Hepatocyte (in vitro differentiated cells): ENCODE data around the gene VPS52. TPM values are rescaled to one million over a fixed set of nuclear protein-coding genes. Genes with fewer than 3 reads are reported as not detected.
A peak's percentile ranks its signal among the peaks of the same experiment; 100 is the strongest.

Experiments used
- DNase-seq: peaks from one replicate; pipeline ENCODE4 v3.0.0-alpha.2; 2016; ENCODE audit warnings: low spot score
- H2AFZ ChIP-seq: fragments of 200-600 bp; sonication (generic); 2 replicates; pipeline ENCODE4 v1.6.0; 2016; ENCODE audit warnings: antibody characterized with exemption, mild to moderate bottlenecking
- H3K27ac ChIP-seq: fragments of 200-600 bp; sonication (generic); 2 replicates; pipeline ENCODE4 v1.5.1; 2016; ENCODE audit warnings: mild to moderate bottlenecking
- H3K27me3 ChIP-seq: fragments of 200-600 bp; sonication (generic); 2 replicates; pipeline ENCODE4 v1.6.1; 2016
- H3K36me3 ChIP-seq: fragments of 200-600 bp; sonication (generic); replicated peaks from 2 replicates; pipeline ENCODE4 v1.5.1; 2016; ENCODE audit warnings: low read depth; ENCODE audit not compliant: insufficient read depth
- H3K4me1 ChIP-seq: fragments of 200-600 bp; sonication (generic); 2 replicates; pipeline ENCODE4 v1.5.1; 2016; ENCODE audit warnings: mild to moderate bottlenecking, moderate library complexity; ENCODE audit not compliant: insufficient read depth
- H3K4me2 ChIP-seq: fragments of 200-600 bp; sonication (generic); 2 replicates; pipeline ENCODE4 v1.6.0; 2016
- H3K4me3 ChIP-seq: fragments of 200-600 bp; sonication (generic); 2 replicates; pipeline ENCODE4 v1.5.1; 2016; ENCODE audit warnings: mild to moderate bottlenecking
- H3K79me2 ChIP-seq: fragments of 200-600 bp; sonication (generic); 2 replicates; pipeline ENCODE4 v1.6.0; 2017; ENCODE audit warnings: mild to moderate bottlenecking
- H3K9me2 ChIP-seq: fragments of 200-600 bp; sonication (generic); replicated peaks from 2 replicates; pipeline ENCODE4 v1.6.0; 2017; ENCODE audit warnings: mild to moderate bottlenecking; ENCODE audit not compliant: insufficient read depth
- H3K9me3 ChIP-seq: fragments of 200-600 bp; sonication (generic); 2 replicates; pipeline ENCODE4 v1.5.1; 2016; ENCODE audit warnings: low read depth, mild to moderate bottlenecking
- H4K20me1 ChIP-seq: fragments of 200-600 bp; sonication (generic); 2 replicates; pipeline ENCODE4 v1.6.0; 2016; ENCODE audit warnings: mild to moderate bottlenecking; ENCODE audit not compliant: insufficient read depth, poor library complexity, severe bottlenecking
- EZH2 ChIP-seq: fragments of 200-600 bp; sonication (generic); IDR thresholded peaks from 2 replicates; pipeline ENCODE4 v1.6.1; 2016; ENCODE audit warnings: antibody characterized with exemption, mild to moderate bottlenecking, borderline replicate concordance
- EZH2phosphoT487 ChIP-seq: fragments of 200-600 bp; sonication (generic); IDR thresholded peaks from one replicate; pipeline ENCODE4 v1.6.1; 2018; ENCODE audit warnings: antibody characterized with exemption, mild to moderate bottlenecking, low read depth, moderate library complexity; ENCODE audit not compliant: unreplicated experiment, severe bottlenecking
- WGBS: methylation state at CpG from one replicate; pipeline ENCODE4 v1.1.6; 2016; ENCODE audit warnings: low lambda C conversion rate; ENCODE audit errors: missing lambda C conversion rate; 5-methylcytosine and 5-hydroxymethylcytosine counted together
- polyA plus RNA-seq: library from polyadenylated mRNA; unstranded; fragments of >200 nt; fragmentation: Nextera tagmentation; extraction: Ambion mirVana; gene quantifications from 2 replicates; pipeline ENCODE4 v1.2.1, GENCODE V29; 2016
- total RNA-seq: library from RNA; depleted of rRNA; stranded (reverse); fragments of >200 nt; gene quantifications from 2 replicates; pipeline ENCODE4 v1.2.3, GENCODE V29; 2014
- TF ChIP-seq, protein P1 (sequence below): fragments of 200-600 bp; sonication (generic); IDR thresholded peaks from 2 replicates; pipeline ENCODE4 v1.5.1; 2016; ENCODE audit warnings: antibody characterized with exemption, mild to moderate bottlenecking; ENCODE audit not compliant: poor library complexity

The VPS52 gene
- total and polyA plus RNA-seq, 2 experiments from 2014 or later, result 42.5 to 43.2 TPM

DNA sequence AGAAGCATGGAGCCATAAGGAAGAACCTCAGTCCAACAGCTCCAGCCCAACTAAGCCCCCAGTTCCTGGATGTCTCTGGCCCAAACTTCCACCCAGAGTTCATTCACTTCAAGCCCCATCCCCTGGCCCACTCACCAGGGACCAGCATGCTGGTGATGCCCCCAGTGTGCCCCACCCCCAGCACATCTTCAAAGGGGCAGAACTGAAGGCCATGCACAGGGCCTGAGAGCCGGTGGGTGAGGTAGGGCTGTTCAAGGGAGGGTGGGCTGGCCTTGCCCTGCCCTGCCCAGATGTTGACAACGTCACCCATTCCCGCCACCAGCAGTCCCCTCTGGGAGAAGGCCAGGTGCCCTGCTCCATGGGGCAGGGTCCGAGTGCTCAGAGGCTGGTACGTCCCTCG, 8.9 kb upstream of the VPS52 start:
- Histone ChIP-seq H4K20me1 (peaks cover 11% of the 10 kb centered on the region), H3K27me3 (no peaks in the 10 kb centered on the region), H3K27ac (no peak overlapping the region), H3K36me3 (no peaks in the 10 kb centered on the region), H3K4me2 (no peak overlapping the region), H2AFZ (no peak overlapping the region), H3K9me3 (no peaks in the 10 kb centered on the region), H3K79me2 (peaks cover 2% of the 10 kb centered on the region), H3K9me2 (no peaks in the 10 kb centered on the region), H3K4me1 (peaks cover 21% of the 10 kb centered on the region), H3K4me3 (no peak overlapping the region)
- 93% methylated on average over 6 of the region's 6 CpGs for WGBS
- no peak for TF ChIP-seq EZH2
- no peak for TF ChIP-seq EZH2phosphoT487
- TF ChIP-seq, protein P1, sequence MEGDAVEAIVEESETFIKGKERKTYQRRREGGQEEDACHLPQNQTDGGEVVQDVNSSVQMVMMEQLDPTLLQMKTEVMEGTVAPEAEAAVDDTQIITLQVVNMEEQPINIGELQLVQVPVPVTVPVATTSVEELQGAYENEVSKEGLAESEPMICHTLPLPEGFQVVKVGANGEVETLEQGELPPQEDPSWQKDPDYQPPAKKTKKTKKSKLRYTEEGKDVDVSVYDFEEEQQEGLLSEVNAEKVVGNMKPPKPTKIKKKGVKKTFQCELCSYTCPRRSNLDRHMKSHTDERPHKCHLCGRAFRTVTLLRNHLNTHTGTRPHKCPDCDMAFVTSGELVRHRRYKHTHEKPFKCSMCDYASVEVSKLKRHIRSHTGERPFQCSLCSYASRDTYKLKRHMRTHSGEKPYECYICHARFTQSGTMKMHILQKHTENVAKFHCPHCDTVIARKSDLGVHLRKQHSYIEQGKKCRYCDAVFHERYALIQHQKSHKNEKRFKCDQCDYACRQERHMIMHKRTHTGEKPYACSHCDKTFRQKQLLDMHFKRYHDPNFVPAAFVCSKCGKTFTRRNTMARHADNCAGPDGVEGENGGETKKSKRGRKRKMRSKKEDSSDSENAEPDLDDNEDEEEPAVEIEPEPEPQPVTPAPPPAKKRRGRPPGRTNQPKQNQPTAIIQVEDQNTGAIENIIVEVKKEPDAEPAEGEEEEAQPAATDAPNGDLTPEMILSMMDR, result no peak
- DNase-seq, result no peak

DNA sequence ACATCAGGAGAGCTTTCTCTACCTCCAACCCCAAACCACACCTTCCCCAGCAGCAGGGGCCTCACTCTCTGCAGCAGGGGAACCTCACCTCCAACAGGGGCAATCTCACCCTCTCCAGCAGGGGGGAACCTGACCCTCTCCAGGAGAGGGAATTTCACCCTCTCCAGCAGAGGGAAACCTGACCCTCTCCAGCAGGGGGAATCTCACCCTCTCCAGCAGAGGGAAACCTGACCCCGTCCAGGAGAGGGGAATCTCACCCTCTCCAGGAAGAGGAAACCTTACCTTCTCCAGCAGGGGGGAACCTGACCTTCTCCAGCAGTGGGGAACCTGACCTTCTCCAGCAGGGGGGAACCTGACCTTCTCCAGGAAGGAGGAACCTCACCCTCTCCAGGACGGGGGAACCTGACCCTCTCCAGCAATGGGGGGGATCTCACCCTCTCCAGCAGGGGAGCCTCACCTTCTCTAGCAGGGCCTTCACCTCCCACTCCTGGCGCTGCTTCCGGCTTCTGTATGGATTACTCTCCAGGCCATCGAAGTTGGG, 8.4 kb upstream of the VPS52 start:
- WGBS, result 75% methylated on average over 4 of the region's 5 CpGs
- Histone ChIP-seq H3K9me2 (no peaks in the 10 kb centered on the region), H3K9me3 (no peaks in the 10 kb centered on the region), H3K36me3 (no peaks in the 10 kb centered on the region), H3K4me2 (no peak overlapping the region), H4K20me1 (peaks cover 16% of the 10 kb centered on the region), H2AFZ (no peak overlapping the region), H3K79me2 (peaks cover 7% of the 10 kb centered on the region), H3K4me1 (peaks cover 26% of the 10 kb centered on the region), H3K27ac (no peak overlapping the region), H3K27me3 (no peaks in the 10 kb centered on the region), H3K4me3 (no peak overlapping the region)
- TF ChIP-seq EZH2, result no peak
- TF ChIP-seq, protein P1, result peak; percentile 50
- DNase-seq, result peak; percentile 74

DNA sequence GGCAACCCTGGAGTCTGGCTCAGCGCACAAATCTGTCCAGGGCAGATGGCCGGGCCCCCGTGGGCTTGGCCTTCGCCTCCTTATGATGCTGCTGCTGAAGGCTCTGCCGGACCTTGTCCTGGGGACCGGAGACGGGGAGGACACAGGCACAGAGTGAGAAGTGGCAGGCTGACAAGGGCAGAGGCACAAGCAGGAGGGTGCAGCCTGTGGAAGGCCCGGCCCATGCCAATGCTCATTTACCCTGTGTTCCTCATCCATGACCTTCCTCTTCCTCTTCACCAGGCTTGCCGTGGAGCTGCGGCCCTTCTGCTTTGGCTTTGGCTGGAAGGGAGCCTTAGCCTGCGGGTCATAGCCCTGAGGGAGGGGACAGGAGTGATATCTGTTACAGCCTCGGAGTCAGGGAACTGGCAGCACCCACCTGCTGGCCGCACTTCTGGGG, 7.6 kb upstream of the VPS52 start:
- no peak overlapping the region for H3K4me3 ChIP-seq
- no peaks in the 10 kb centered on the region for H3K9me2 ChIP-seq
- WGBS, result 94% methylated on average over 10 of the region's 13 CpGs
- H3K79me2 ChIP-seq, result peaks cover 14% of the 10 kb centered on the region
- TF ChIP-seq, protein P1, result no peak
- no peak for TF ChIP-seq EZH2
- TF ChIP-seq EZH2phosphoT487, result no peak
- H3K4me1 ChIP-seq, result peaks cover 34% of the 10 kb centered on the region
- H3K36me3 ChIP-seq, result no peaks in the 10 kb centered on the region
- no peaks in the 10 kb centered on the region for H3K27me3 ChIP-seq
- H3K9me3 ChIP-seq, result no peaks in the 10 kb centered on the region
- H4K20me1 ChIP-seq, result peaks cover 24% of the 10 kb centered on the region
- no peak overlapping the region for H3K4me2 ChIP-seq
- DNase-seq, result no peak
- no peak overlapping the region for H3K27ac ChIP-seq
- no peak overlapping the region for H2AFZ ChIP-seq
